ENCODE measurements around the gene MIAT.

Gene MIAT

DNA sequence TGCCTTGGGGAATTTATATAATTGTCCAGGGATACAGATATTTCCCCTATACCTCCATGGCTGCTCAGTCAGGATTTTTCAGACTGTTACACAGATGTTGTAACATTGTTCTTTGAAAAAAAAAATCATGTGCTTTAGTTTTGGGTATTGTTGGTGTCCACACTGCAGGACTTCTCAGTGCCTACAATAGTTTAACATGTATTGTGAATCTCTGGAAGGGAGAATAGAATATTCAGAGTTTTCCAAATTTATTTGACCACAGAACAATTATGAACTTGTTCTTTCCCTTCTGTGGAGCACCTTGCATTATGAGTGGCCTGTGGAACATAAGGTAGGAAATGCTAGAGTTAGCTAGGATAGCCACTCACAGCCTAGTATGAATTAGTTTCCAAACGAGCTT lies 21.1 kb upstream of the MIAT start:
- no peak overlapping the region for H2BK15ac ChIP-seq (ENCODE audit: low read length)
- no peak overlapping the region for H3K18ac ChIP-seq (ENCODE audit: low read length)
- no peak overlapping the region for H2AFZ ChIP-seq (ENCODE audit: low read length)
- H3K23ac ChIP-seq (ENCODE audit: low read depth, low read length, poor library complexity), result no peak overlapping the region
- no peak for DNase-seq (ENCODE audit: low spot score)
- no CpG with 5 or more reads among the region's 1 CpG for WGBS, 2 donors (ENCODE audit: extremely low coverage in 2 of 2, insufficient read length in 2 of 2, insufficient replicate concordance in 1 of 2)
- H3K14ac ChIP-seq (ENCODE audit: low read length), result no peak overlapping the region
- H3K27ac ChIP-seq (replicated peaks; ENCODE audit: low read length), result no peak overlapping the region
- no peak overlapping the region for H2AK5ac ChIP-seq (ENCODE audit: low read depth, low read length)
- H2BK5ac ChIP-seq (ENCODE audit: low read length), result no peak overlapping the region
- peaks cover 2 to 15% of the 10 kb centered on the region in 2 donors for H3K4me1 ChIP-seq (ENCODE audit: control insufficient read depth in 2 of 2, insufficient read depth in 1 of 2, low read depth in 1 of 2, low read length in 2 of 2)
- H3K79me1 ChIP-seq (ENCODE audit: low read depth, low read length), result peaks cover under 1% of the 10 kb centered on the region
- no peak overlapping the region for H2BK120ac ChIP-seq (ENCODE audit: low read depth, low read length)
- H2BK12ac ChIP-seq (ENCODE audit: low read length), result no peak overlapping the region
- H3K9me3 ChIP-seq (replicated peaks in 1 of 2; ENCODE audit: control insufficient read depth in 2 of 2, insufficient read depth in 1 of 2, low read depth in 1 of 2, low read length in 2 of 2), result no peaks in the 10 kb centered on the region
- H3K9ac ChIP-seq (ENCODE audit: low read depth, low read length, poor library complexity), result no peak overlapping the region
- H4K8ac ChIP-seq (ENCODE audit: low read depth, low read length), result no peak overlapping the region
- no peak overlapping the region for H4K91ac ChIP-seq (ENCODE audit: low read depth, low read length, poor library complexity)
- no peak overlapping the region for H3K4me3 ChIP-seq (ENCODE audit: low read length in 2 of 2)
- H3K36me3 ChIP-seq (replicated peaks in 1 of 2; ENCODE audit: control insufficient read depth in 2 of 2, insufficient read depth in 2 of 2, low read length in 2 of 2), result no peaks in the 10 kb centered on the region
- no peak overlapping the region for H3K4ac ChIP-seq (ENCODE audit: low read length)
- no peak overlapping the region for H3K4me2 ChIP-seq (ENCODE audit: insufficient read depth, low read length, poor library complexity, severe bottlenecking)
- H3K27me3 ChIP-seq (ENCODE audit: control insufficient read depth in 3 of 3, insufficient read depth in 3 of 3, low read depth in 1 of 3, low read length in 3 of 3), result no peaks in the 10 kb centered on the region

DNA sequence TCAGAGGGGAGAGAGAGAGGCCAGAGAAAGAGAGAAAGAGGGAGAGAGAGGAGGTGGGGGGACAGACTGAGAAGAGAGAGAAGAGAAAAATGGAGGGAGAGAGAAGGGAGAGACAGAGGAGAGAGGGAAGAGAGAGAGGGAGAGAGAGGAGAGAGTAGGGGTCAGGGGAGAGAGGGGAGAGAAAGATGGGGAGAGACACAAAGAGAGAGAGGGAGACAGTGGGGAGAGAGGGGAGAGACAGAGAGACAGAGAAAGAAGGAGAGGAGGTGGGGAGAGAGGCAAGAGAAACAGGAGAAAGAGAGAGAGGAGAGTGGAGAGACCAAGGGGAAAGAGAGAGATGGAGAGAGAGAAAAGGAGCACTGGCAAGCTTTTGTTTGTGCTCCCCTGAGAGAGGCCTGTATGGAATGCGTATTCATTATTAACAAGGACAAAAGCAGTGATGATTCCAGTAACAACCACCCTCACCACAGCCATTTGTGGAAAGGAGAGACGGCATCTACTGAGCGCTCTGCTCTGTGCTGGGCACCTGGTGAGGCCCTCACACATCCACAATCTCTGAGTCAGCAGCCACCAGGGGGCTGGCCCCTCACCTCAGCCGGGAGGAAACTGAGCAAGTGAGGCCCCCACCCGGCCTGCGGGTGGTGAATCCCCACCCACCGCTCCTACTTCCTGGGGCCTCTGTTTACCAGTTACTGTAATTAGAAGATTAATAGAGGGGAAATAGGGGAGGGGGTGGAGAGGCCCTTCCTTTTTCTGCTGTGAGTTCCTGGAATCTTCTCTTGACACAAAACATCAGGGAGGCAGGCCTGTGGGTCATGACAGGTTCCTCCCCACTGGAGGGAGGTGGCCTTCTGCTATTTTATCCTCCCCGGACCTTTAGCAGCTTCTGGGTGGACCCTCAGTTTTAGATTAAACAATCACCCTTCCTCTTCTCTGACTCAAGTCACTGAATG lies 14.6 kb upstream of the MIAT start:
- Histone ChIP-seq H3K23ac (ENCODE audit: low read depth, low read length, poor library complexity) (no peak overlapping the region), H3K9ac (ENCODE audit: low read depth, low read length, poor library complexity) (no peak overlapping the region), H2AFZ (ENCODE audit: low read length) (peak overlapping the region; percentile 57), H2BK15ac (ENCODE audit: low read length) (peak overlapping the region; percentile 25), H3K9me3 (replicated peaks in 1 of 2; ENCODE audit: control insufficient read depth in 2 of 2, insufficient read depth in 1 of 2, low read depth in 1 of 2, low read length in 2 of 2) (no peaks in the 10 kb centered on the region), H3K18ac (ENCODE audit: low read length) (peak overlapping the region; percentile 6), H3K4me2 (ENCODE audit: insufficient read depth, low read length, poor library complexity, severe bottlenecking) (no peak overlapping the region), H3K36me3 (replicated peaks in 1 of 2; ENCODE audit: control insufficient read depth in 2 of 2, insufficient read depth in 2 of 2, low read length in 2 of 2) (no peaks in the 10 kb centered on the region), H4K91ac (ENCODE audit: low read depth, low read length, poor library complexity) (no peak overlapping the region), H3K14ac (ENCODE audit: low read length) (no peak overlapping the region), H4K8ac (ENCODE audit: low read depth, low read length) (no peak overlapping the region), H3K4ac (ENCODE audit: low read length) (no peak overlapping the region), H2BK5ac (ENCODE audit: low read length) (no peak overlapping the region), H3K27me3 (ENCODE audit: control insufficient read depth in 3 of 3, insufficient read depth in 3 of 3, low read depth in 1 of 3, low read length in 3 of 3) (peaks cover 0 to 8% (median 0%) of the 10 kb centered on the region in 3 experiments), H3K79me1 (ENCODE audit: low read depth, low read length) (peaks cover 1% of the 10 kb centered on the region), H2BK120ac (ENCODE audit: low read depth, low read length) (no peak overlapping the region), H3K4me3 (ENCODE audit: low read length in 2 of 2) (peak overlapping the region in 1 of 2 donors; percentile 9), H3K4me1 (ENCODE audit: control insufficient read depth in 2 of 2, insufficient read depth in 1 of 2, low read depth in 1 of 2, low read length in 2 of 2) (peaks cover 27 to 76% of the 10 kb centered on the region in 2 donors), H2AK5ac (ENCODE audit: low read depth, low read length) (no peak overlapping the region), H3K27ac (replicated peaks; ENCODE audit: low read length) (no peak overlapping the region), H2BK12ac (ENCODE audit: low read length) (no peak overlapping the region)
- no peak for DNase-seq (ENCODE audit: low spot score)
- no CpG with 5 or more reads among the region's 8 CpGs for WGBS, 2 donors (ENCODE audit: extremely low coverage in 2 of 2, insufficient read length in 2 of 2, insufficient replicate concordance in 1 of 2)

DNA sequence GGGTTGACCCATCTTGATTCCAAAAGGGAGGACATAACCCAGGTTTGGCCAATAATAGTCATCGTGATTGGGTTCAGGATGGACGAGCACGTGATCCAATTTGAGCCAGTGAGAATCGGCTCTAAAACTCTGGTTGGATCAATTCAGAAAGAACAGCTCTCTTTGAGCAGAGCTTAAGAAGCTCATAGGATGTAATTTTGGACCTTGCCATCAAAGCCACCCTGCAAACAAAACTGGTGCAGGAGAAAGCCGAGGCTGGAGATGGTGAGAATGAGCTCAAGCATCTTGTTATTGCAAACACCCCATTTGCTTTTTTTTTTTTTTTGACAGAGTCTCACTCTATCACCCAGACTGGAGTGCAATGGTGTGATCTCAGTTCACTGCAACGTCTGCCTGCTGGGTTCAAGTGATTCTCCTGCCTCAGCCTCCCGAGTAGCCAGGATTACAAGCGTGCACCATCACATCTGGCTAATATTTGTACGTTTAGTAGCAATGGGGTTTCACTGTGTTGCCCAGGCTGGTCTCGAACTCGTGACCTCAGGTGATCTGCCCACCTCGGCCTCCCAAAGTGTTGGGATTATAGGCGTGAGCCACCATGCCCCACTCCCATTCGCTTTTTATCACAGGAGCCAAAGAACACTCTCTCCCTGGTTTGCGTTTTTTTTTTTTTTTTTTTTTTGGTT lies 13.8 kb upstream of the MIAT start:
- Histone ChIP-seq H3K18ac (ENCODE audit: low read length) (no peak overlapping the region), H4K91ac (ENCODE audit: low read depth, low read length, poor library complexity) (no peak overlapping the region), H2BK15ac (ENCODE audit: low read length) (peak overlapping the region; percentile 25), H3K9me3 (replicated peaks in 1 of 2; ENCODE audit: control insufficient read depth in 2 of 2, insufficient read depth in 1 of 2, low read depth in 1 of 2, low read length in 2 of 2) (no peaks in the 10 kb centered on the region), H3K9ac (ENCODE audit: low read depth, low read length, poor library complexity) (no peak overlapping the region), H3K14ac (ENCODE audit: low read length) (no peak overlapping the region), H3K4ac (ENCODE audit: low read length) (no peak overlapping the region), H3K79me1 (ENCODE audit: low read depth, low read length) (peaks cover 1% of the 10 kb centered on the region), H3K4me2 (ENCODE audit: insufficient read depth, low read length, poor library complexity, severe bottlenecking) (no peak overlapping the region), H2BK5ac (ENCODE audit: low read length) (no peak overlapping the region), H2AK5ac (ENCODE audit: low read depth, low read length) (no peak overlapping the region), H3K27me3 (ENCODE audit: control insufficient read depth in 3 of 3, insufficient read depth in 3 of 3, low read depth in 1 of 3, low read length in 3 of 3) (peaks cover 0 to 8% (median 0%) of the 10 kb centered on the region in 3 experiments), H2AFZ (ENCODE audit: low read length) (peak overlapping the region; percentile 57), H2BK120ac (ENCODE audit: low read depth, low read length) (no peak overlapping the region), H4K8ac (ENCODE audit: low read depth, low read length) (no peak overlapping the region), H3K36me3 (replicated peaks in 1 of 2; ENCODE audit: control insufficient read depth in 2 of 2, insufficient read depth in 2 of 2, low read length in 2 of 2) (no peaks in the 10 kb centered on the region), H2BK12ac (ENCODE audit: low read length) (no peak overlapping the region), H3K4me1 (ENCODE audit: control insufficient read depth in 2 of 2, insufficient read depth in 1 of 2, low read depth in 1 of 2, low read length in 2 of 2) (peaks cover 31 to 83% of the 10 kb centered on the region in 2 donors), H3K23ac (ENCODE audit: low read depth, low read length, poor library complexity) (no peak overlapping the region), H3K27ac (replicated peaks; ENCODE audit: low read length) (no peak overlapping the region), H3K4me3 (ENCODE audit: low read length in 2 of 2) (no peak overlapping the region)
- no peak for DNase-seq (ENCODE audit: low spot score)
- WGBS, 2 donors (ENCODE audit: extremely low coverage in 2 of 2, insufficient read length in 2 of 2, insufficient replicate concordance in 1 of 2), result no CpG with 5 or more reads among the region's 15 CpGs

DNA sequence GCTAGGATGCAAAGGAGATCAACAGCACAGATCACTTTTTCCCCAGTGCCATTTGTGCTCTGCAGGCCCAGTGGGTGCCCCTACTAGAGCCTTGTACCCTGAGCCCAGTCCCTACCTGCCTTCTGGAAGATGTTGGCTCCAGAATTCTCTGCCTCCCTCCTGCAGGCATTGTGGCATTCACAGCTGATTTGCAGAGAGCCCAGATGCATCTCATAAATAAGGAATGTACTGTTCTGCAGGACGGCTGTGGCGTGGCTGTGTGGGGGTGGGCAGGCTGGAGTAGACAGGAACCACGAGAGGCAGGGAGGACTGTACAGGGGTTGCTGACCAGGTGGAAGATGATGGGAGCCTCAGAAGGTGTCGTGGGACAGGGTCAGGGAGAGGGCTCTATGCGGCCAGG lies 11.2 kb upstream of the MIAT start:
- Histone ChIP-seq H3K36me3 (replicated peaks in 1 of 2; ENCODE audit: control insufficient read depth in 2 of 2, insufficient read depth in 2 of 2, low read length in 2 of 2) (no peaks in the 10 kb centered on the region), H2BK120ac (ENCODE audit: low read depth, low read length) (no peak overlapping the region), H2AFZ (ENCODE audit: low read length) (no peak overlapping the region), H3K4ac (ENCODE audit: low read length) (no peak overlapping the region), H3K79me1 (ENCODE audit: low read depth, low read length) (peaks cover 1% of the 10 kb centered on the region), H2BK5ac (ENCODE audit: low read length) (no peak overlapping the region), H3K18ac (ENCODE audit: low read length) (peak overlapping the region; percentile 61), H4K91ac (ENCODE audit: low read depth, low read length, poor library complexity) (no peak overlapping the region), H2BK12ac (ENCODE audit: low read length) (no peak overlapping the region), H3K27ac (replicated peaks; ENCODE audit: low read length) (no peak overlapping the region), H2BK15ac (ENCODE audit: low read length) (peak overlapping the region; percentile 34), H3K4me1 (ENCODE audit: control insufficient read depth in 2 of 2, insufficient read depth in 1 of 2, low read depth in 1 of 2, low read length in 2 of 2) (peaks cover 35 to 79% of the 10 kb centered on the region in 2 donors), H4K8ac (ENCODE audit: low read depth, low read length) (no peak overlapping the region), H3K14ac (ENCODE audit: low read length) (no peak overlapping the region), H3K23ac (ENCODE audit: low read depth, low read length, poor library complexity) (no peak overlapping the region), H3K4me3 (ENCODE audit: low read length in 2 of 2) (no peak overlapping the region), H3K9ac (ENCODE audit: low read depth, low read length, poor library complexity) (no peak overlapping the region), H3K27me3 (ENCODE audit: control insufficient read depth in 3 of 3, insufficient read depth in 3 of 3, low read depth in 1 of 3, low read length in 3 of 3) (peaks cover 0 to 10% (median 0%) of the 10 kb centered on the region in 3 experiments), H2AK5ac (ENCODE audit: low read depth, low read length) (no peak overlapping the region), H3K4me2 (ENCODE audit: insufficient read depth, low read length, poor library complexity, severe bottlenecking) (no peak overlapping the region), H3K9me3 (replicated peaks in 1 of 2; ENCODE audit: control insufficient read depth in 2 of 2, insufficient read depth in 1 of 2, low read depth in 1 of 2, low read length in 2 of 2) (no peaks in the 10 kb centered on the region)
- DNase-seq (ENCODE audit: low spot score), result no peak
- WGBS, 2 donors (ENCODE audit: extremely low coverage in 2 of 2, insufficient read length in 2 of 2, insufficient replicate concordance in 1 of 2), result no CpG with 5 or more reads among the region's 5 CpGs

Data from neuronal stem cell (in vitro differentiated cells).